Renal pelvis (tissue), 4 donors: ENCODE measurements around the gene COPS6. TPM values are rescaled to one million over a fixed set of nuclear protein-coding genes. Genes with fewer than 3 reads are reported as not detected.

ENCODE experiments used
- DNase-seq: peaks from one replicate; pipeline ENCODE4 v3.0.0-alpha.2; 2013
- polyA plus RNA-seq, 3 donors: library from polyadenylated mRNA; unstranded; fragments of 120-200 nt; gene quantifications; one replicate each; pipeline ENCODE4 v1.2.1, GENCODE V29; 2013; ENCODE audit not compliant: insufficient read length in 3 of 3

Gene COPS6
- polyA plus RNA-seq, 3 donors = 133 to 137 (median 135) TPM

DNA sequence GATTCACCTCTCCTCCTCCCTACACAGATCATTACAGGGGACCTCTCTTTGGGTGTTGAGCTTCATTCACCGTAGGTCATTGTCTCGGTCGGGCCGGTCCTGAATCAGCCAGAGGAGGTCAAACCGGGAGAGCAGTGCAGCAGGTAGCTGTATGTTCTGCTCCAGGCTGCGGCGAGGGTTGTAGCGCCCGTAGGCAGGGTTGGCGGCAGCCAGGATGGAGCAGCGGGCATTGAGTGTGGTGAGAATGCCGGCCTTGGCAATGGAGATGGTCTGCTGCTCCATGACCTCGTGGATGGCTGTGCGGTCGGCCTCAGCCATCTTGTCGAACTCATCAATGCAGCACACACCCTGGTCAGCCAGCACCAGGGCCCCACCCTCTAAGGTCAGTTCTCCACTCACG, 6.9 kb downstream of the COPS6 start:
- DNase-seq = no peak

DNA sequence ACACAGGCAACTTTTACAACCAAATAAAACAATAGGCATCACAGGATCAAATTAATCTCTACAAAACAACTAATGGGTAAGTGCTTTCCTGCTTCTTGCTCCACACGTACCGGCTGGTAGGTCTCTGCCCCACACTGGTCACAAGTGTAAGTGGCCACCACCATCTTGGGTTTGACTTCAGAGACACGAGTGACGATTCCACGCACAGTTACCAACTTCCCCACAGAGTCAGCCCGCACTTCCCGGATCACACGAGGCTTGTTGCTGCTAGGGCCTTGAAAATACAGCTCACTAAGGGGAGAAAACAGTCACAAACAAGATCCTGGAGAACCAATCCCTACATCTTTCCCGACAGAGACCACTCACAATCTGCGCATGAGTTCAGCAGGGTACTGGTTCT, 10.1 kb downstream of the COPS6 start:
- DNase-seq = no peak

DNA sequence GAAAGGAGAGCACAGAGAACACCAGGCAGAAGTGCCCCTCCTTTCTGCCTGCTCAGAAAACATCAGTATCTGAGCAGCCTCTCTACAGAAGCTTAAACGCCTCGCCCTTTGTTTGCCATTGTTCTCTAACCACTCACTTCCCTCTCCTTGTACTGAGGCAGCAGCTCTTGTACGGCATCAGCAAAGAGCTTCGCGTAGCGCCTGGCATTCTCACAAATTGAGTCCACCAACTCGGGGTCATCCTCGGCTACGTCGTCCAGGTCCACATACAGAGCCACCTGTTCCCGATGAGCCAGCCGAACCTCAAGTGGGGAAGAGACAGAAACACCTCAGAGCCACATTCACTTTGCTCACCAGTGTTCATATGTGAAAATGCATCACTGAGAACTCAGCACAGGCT, 10.7 kb downstream of the COPS6 start:
- no peak for DNase-seq

DNA sequence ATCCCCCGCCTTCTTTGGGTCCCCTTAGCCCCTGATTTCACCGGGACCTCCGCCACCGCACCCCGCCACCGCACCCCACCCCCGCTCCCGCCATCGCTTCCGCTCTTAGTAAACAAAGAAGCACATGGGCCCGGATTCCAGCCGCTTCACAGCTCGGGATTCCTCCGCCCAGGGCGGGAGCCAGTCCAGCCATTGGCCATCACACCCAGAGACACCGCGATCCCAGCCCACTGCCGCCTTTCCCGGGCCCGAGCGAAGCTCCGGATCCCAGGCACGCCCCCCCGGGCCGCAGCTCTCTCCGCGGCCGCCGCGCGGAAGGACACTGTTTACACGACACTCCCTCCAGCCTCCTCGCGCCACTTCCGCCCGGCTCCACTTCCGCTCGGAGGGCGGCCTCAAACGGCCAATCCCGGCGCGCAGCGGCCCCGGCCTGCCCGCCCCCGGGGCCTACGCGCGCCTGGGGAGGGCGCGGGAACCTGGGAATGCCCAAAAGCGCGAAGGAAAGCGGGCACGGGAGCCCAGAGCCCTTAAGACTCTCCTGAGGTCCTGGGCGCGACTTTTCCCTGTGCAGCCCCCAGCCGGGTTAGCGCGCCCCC, 11.7 kb downstream of the COPS6 start:
- peak; percentile 97 for DNase-seq

DNA sequence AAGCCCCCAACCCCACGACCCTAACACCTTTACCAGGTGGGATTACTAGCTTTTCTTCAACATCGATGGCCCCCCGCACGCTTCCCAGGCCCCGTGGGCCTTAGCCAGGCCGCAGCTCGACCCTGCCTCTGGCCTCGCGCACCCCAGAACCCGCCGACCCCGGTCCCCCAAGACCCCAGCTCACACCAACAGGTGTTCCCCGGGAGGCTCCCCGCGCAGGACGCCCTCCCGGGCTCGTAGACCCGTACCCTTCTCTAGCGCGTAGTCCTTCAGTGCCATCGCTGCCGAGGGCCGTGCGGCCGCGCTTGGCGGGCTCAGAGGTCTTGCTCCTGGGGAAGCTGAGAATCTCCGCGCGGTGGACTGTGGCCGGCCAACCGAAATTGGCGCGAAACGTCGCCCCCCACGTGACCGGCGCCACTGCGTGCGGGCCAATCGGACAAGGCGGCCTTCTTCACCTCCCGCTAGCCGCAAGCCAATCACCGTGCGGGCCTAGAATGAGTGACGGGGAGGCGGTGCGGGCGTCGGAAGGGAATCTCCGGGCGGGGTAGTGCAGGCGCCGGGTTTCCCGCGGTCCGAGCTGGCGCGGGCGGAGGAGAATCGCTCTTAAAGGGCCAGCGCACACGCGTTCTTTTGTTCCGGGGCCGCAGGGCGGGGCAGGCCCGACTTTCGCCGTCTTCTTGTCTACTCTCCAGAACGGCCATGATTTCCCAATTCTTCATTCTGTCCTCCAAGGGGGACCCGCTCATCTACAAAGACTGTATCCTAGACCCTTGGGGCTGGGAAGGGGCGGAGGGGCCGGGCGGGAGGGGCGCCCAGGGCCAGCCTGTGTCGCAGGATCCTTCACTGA, 12.5 kb downstream of the COPS6 start, which contains the start of the genes AP4M1 and MCM7:
Gene AP4M1 (plus strand): TSS at position 628 of the 847 bp plus-strand sequence. CDS start 72 bp downstream, at position 700.
Gene MCM7 (minus strand): TSS at position 382 of the 847 bp plus-strand sequence. CDS start 103 bp downstream, at position 279.
- DNase-seq = peak; percentile 99

DNA sequence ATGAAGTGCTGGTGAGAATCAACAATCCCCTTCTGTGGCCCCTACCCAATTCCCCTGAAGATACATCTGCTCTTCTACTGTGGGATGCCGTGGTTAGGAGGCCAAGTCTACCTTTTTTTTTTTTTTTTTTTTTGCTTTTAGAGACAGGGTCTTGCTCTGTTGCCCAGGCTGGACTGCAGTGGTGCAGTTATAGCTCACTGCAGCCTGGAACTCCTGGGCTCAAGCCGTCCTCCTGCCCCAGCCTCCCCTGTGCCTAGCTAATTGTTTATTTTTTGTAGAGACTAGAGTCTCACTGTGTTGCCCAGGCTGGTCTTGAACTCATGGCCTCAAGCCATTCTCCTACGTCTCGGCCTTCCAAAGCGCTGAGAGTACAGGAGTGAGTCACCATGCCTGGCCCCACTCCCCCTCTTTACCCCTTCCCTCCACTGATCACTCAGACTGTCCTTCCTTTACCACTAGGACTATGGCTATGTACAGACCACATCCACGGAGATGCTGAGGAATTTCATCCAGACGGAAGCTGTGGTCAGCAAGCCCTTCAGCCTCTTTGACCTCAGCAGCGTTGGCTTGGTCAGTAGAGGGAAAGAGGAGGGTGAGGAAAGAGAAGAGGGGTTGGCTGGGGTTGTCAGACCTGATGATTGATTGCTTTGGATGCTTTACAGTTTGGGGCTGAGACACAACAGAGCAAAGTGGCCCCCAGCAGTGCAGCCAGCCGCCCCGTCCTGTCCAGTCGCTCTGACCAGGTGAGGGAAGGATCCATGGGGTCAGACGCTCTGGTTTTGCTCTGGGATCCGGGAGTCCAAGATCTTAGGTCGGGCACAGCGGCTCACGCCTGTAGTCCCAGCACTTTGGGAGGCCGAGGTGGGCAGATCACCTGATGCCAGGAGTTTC, 14.4 kb downstream of the COPS6 start:
- no peak for DNase-seq

DNA sequence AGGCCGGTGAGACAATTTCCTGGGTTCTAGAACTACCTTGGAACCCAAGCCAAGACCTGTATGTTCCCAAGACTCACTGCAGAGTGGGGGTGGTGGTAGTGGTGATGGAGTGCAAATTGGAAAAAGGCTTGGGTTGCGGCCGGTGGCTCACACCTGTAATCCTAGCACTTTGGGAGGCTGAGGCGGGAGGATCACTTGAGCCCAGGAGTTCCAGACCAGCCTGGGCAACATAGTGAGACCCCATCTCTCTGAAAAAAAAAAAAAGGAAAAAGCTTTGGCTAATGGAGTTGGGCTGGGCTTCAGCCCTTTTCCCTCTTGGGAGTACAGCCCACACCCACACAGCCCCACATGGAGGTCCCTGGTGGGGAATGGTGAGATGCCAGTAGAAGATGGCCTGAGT, 16.8 kb downstream of the COPS6 start:
- DNase-seq = no peak

DNA sequence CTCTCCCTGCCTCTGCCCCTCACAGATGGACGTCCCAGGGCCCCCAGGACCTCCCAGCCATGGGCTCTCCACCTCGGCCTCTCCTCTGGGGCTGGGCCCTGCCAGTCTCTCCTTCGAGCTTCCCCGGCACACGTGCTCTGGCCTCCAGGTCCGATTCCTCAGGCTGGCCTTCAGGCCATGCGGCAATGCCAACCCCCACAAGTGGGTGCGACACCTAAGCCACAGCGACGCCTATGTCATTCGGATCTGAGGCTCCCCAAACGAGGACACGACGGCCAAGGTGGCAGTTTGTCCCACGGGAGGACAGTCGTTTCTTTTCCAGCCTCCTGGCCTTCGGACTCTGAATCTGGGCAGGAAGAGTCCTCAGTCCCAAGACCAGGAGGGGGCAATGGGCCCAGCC, 17.9 kb downstream of the COPS6 start:
- DNase-seq = no peak

DNA sequence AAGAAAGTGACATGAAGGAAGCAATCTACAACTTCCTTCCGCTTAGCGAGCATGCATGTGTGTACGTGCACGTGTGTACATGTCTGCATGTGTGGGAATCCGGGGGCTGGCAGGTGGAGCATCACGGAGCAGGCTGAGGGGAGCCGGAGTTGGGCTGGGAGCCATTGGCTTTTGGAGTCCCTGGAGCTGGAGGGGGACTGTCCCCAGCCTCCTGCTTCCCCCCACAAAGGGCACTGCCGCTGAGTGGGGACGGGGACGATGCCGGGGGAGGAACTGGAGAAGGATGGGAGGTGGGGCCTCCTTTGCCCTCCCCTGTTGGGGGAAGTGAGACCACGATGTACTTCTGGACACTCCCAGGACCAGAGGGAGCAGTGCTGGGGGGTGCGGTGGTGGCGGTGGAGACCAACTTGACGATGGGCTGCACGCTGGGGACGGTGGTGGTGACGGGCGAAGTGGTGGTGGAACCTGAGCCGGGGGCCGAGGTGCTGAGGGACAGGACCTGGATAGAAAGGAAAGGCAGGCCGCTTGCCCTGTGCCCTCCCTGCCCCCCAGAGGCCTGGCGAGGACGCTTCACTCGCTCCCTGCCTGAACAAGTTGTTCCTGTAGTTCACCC, 18.5 kb downstream of the COPS6 start:
- DNase-seq = no peak

DNA sequence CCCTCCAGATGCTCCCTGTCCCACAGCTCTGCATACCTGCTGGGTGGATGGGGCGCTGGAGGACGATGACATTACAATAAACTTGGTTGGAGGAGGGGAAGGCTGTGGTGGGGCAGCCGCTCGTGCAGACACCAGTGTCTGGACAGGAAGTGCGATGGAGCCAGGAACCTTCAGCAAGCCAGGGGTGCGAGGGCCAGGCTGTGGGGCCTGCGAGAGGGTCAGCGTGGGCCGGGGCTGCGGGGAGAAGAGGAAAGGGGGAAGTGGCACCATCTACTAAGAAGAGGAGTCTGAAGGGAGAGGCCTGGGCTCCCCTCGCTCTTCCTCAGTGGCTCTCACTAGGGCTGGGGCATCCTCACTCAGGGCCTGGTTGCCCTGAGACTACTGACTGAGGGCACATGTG, 19.1 kb downstream of the COPS6 start:
- no peak for DNase-seq

DNA sequence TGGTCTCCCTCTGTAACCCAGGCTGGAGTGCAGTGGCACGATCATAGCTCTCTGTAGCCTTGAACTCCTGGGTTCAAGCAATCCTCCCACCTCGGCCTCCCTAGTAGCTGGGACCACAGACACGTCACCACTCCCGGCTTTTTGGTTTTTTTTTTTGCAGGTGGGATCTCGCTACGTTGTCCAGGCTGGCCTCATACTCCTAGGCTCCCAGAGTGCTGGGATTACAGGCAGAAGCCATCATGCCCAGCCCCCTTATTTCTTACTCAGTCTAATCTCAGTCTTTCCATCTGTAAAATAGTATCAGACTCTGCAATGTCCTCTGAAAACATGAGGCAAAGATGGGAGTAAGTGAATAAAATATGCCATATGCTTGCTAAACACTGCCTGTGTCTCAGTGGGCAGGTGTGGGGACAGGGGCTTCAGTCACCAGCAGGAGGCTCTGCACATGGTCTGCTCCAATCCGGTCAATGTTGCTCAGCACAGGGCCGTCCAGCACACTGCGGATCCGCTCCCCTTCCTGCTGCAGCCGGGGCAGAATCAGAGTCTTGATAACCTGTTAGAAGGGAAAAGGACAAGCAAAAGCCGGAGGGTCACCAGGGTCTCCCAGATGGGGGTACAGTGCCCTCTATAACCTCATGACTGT, 20.9 kb downstream of the COPS6 start:
- DNase-seq = no peak

DNA sequence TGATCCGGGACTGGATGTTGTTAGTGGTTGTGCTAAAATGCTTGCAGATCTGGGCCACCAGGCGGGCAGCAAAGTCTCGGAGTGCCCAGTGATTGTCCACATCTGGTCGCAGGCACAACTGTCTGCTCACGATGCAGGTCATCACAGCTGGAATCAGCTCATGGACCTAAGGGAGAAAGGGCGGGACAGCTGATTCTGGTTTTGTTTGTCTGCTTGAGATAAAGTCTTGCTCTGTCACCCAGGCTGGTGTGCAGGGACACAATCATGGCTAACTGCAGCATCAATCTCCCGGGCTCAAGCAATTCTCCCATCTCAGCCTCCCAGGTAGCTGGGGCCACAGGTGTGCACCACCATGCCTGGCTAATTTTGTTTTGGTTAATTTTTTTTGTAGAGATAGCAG, 22.4 kb downstream of the COPS6 start:
- no peak for DNase-seq

DNA sequence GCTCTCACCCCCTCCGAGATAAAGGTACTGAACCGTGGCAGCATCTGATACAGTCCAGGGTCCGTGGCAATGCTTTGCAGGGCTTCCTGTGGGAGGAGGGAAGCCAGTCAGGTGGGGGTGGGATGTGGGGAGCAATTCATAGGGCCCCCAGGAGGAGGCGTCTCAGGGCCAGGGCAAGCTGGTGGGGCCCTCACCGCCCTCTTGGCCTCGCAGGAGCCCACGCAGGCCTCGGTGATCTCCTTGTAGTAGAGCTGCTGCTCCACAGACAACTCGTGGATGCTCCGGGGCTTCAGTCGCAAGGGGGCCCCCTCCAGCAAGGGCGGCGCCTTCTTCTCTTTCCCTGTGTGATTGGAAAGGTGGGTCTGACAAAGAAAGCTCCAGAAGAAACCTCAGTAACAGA, 23.1 kb downstream of the COPS6 start:
- no peak for DNase-seq

DNA sequence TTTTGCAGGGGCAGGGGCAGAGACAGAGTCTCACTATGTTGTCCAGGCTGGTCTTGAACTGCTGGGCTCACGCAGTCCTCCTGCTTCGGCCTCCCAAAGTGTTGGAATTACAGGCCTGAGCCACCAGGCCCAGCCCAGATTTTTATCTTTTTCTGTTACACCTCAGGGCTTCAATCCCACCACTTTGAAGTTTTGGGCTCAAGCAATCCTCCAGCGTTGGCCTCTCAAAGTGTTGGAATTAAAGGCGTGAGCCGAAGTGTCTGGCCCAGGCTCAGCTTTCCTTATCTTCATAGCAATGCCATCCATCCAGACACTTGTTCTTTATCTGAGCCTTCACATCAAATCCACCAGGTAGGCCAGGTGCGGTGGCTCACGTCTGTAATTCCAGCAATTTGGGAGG, 26.3 kb downstream of the COPS6 start:
- no peak for DNase-seq

DNA sequence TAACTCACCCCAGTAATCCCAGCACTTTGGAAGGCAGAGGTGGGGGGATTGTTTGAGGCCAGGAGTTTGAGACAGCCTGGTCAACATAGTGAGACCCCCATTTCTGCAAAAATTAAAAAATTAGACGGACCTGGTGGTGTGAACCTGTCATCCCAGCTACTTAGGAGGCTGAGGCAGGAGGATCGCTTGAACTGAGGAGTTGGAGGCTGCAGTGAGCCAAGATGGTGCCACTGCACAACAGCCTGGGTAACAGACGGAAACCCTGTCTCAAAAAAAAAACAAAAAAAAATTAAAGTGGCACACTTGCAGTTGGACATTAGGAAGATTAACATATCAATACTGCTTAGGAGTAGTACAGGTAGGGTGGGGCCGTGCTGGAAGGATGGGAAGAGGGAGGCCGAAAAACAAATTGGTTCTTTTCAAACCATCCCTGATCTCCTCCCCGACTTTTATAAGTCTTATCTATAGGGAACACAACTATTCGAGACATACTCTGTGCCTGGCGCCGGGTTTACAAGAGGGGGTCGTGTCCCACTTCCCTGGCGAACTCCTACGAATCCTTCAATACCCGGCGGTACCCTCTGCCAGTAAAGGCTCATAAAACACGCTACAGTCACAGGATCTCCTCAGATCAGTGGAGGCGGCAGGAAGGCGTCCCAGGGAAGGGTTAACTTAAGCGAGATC, 29.8 kb downstream of the COPS6 start:
- no peak for DNase-seq

DNA sequence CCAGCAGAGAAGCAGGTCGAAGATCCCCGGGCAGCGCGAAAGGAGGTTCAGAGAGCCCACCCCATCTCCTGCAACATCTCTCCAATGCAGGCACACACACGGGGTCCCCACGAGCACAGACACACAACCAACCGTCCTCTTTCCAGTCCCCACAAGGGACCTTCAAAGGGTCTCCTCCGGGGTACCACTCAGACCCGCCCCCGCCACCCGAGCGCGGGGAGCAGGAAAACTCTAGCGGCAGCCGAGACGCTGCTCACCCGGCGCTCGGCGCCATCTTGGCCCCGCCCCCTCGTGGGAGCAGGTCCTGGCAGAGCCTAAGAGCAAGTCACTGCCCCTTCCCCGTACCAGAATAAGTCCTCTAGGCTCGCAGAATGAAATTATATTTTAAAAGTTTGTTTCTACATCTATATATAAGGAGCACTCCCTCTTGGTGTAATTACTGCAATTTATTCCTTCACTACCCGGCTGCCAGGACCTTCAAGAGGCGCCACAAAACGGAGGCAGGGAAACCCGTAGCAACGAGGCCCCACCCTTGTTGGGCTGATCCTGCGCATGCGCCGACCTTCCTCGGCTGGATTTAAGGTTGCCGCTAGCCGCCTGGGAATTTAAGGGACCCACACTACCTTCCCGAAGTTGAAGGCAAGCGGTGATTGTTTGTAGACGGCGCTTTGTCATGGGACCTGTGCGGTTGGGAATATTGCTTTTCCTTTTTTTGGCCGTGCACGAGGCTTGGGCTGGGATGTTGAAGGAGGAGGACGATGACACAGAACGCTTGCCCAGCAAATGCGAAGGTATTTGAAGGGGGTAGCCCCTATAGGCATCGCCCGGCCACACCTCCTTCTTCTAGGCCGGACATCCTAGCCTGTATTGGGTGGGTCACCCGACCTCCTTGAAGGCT, 30.6 kb downstream of the COPS6 start, which contains the start of the genes CNPY4 and TAF6:
Gene CNPY4 (plus strand): TSS at position 563 of the 898 bp plus-strand sequence. CDS start 111 bp downstream, at position 674.
Gene TAF6 (minus strand): TSS at position 287 of the 898 bp plus-strand sequence. CDS start 5,149 bp downstream, outside the sequence.
- DNase-seq = peak; percentile 95

DNA sequence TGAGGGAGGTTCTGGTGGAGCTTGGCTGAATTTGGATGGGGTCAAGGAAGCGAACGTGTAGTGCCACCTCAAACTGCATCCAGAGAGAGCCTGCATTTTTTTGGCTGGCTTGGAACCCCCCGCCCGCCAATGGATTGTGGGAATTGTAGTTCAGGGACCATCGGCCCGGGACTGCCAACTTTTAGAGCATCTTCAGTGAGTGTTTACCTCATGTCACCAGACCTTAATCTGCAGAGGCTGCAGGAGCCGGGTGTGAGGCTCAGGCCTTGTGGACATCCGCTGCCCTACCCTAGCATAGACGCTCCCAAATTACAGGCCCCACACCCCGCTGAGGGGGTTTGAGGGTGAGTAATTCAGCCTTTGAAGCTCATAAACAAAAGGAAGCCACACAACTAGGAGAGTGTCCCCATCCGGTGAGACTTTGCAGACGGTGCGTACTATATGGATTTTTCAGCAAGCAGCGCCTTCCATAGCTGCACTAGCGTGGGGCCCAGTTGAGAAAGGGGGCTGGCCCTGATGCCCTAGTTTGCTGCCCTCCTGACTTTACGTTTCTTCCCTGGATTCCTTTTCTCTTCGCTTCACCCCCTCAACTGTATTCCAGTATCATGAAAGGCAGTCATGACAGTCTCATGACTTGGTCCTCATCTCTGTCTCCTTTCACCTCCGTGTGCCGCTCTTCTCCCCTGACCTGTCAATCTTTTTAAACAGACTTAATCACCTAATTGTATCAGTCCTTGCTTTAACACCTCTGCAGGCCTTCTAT, 31.4 kb downstream of the COPS6 start:
- DNase-seq = peak; percentile 64

DNA sequence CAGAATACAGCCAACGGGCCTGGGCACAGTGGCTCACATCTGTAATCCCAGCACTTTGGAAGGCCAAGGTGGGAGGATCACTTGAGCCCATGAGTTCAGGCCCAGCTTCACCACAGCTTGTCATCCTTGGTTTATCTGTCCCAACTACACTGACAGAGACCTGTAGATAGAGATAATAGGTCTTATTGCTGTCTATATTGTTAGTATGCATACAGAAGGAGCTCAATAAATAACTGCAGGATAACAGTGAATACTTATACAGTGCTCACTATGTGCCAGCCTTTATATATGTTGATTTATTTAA, 31.9 kb downstream of the COPS6 start:
- no peak for DNase-seq

DNA sequence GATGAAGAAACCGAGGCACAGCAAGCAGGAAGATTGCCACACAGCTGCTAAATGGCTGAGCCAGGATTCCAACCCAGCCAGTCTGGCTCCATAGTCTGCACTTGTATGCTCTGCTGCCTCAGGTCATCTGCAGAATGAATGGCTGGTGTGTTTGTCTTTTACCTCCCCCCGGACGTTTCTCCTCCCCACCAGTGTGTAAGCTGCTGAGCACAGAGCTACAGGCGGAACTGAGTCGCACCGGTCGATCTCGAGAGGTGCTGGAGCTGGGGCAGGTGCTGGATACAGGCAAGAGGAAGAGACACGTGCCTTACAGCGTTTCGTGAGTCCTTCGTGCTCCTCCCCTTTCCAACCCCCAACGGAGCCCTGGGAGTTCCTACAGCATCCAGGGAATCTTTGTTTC, 33.3 kb downstream of the COPS6 start:
- DNase-seq = no peak
